ENCODE data around the gene SLC15A3.

DNA sequence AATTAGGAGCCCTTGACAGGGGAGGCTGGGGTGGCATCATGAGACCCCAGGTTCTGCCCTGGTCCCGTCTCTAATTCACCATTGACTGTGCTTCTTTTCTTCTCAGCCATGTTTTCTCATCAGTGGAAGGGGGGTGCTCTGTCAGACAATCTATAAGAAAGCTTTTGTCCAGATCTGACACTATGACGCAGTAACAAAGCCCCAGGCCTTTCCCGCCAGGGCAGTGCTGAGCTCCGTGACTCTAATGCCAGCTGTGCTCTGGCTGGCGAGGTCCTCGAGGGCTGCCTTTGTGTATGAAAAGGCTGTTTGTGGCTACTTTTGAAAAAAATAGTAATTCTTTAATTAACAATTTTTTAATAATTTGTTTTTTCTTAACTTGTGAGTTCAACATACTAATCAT lies 22.8 kb upstream of the SLC15A3 start:
- TF ChIP-seq, protein P1, sequence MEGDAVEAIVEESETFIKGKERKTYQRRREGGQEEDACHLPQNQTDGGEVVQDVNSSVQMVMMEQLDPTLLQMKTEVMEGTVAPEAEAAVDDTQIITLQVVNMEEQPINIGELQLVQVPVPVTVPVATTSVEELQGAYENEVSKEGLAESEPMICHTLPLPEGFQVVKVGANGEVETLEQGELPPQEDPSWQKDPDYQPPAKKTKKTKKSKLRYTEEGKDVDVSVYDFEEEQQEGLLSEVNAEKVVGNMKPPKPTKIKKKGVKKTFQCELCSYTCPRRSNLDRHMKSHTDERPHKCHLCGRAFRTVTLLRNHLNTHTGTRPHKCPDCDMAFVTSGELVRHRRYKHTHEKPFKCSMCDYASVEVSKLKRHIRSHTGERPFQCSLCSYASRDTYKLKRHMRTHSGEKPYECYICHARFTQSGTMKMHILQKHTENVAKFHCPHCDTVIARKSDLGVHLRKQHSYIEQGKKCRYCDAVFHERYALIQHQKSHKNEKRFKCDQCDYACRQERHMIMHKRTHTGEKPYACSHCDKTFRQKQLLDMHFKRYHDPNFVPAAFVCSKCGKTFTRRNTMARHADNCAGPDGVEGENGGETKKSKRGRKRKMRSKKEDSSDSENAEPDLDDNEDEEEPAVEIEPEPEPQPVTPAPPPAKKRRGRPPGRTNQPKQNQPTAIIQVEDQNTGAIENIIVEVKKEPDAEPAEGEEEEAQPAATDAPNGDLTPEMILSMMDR (conservative IDR thresholded peaks at IDR 0.05), result no peak
- no peak for TF ChIP-seq ZFX (IDR thresholded peaks at IDR 0.05)

All from C4-2B (cell line).